Esophagus (tissue), 2 donors: ENCODE data around the gene RABGGTA. TPM values are rescaled to one million over a fixed set of nuclear protein-coding genes. Genes with fewer than 3 reads are reported as not detected.
"Not testable (repeated sequence)": the region's sequence is repeated elsewhere in the genome, so short reads cannot be mapped to it uniquely, and the experiment has no call there.

Source experiments
- H3K27ac ChIP-seq, 2 donors: one replicate each; pipeline ENCODE4 v1.5.1; 2013; ENCODE audit warnings: low read depth in 2 of 2, mild to moderate bottlenecking in 2 of 2, inconsistent platforms in 1 of 2, low read length in 1 of 2, moderate library complexity in 1 of 2
- H3K27me3 ChIP-seq, 2 donors: one replicate each; pipeline ENCODE4 v1.6.1; 2013; ENCODE audit warnings: low read length in 2 of 2, control low read depth in 1 of 2, mild to moderate bottlenecking in 1 of 2; ENCODE audit not compliant: insufficient read depth in 2 of 2, control insufficient read depth in 1 of 2
- H3K36me3 ChIP-seq, 2 donors: one replicate each; pipeline ENCODE4 v1.6.1; 2013; ENCODE audit warnings: low read length in 1 of 2; ENCODE audit not compliant: control insufficient read depth in 2 of 2, insufficient read depth in 2 of 2
- H3K4me1 ChIP-seq, 2 donors: one replicate each; pipeline ENCODE4 v1.6.1; 2013; ENCODE audit warnings: low read length in 1 of 2; ENCODE audit not compliant: control insufficient read depth in 2 of 2, insufficient read depth in 2 of 2
- H3K4me3 ChIP-seq, 2 donors: one replicate each; pipeline ENCODE4 v1.5.1; 2013; ENCODE audit warnings: low read length in 2 of 2, mild to moderate bottlenecking in 2 of 2, low read depth in 1 of 2, moderate library complexity in 1 of 2
- H3K9me3 ChIP-seq, 2 donors: one replicate each; pipeline ENCODE4 v1.6.1; 2013; ENCODE audit warnings: mild to moderate bottlenecking in 2 of 2, low read depth in 1 of 2, low read length in 1 of 2, moderate library complexity in 1 of 2; ENCODE audit not compliant: control insufficient read depth in 2 of 2, insufficient read depth in 1 of 2
- WGBS, 2 donors: extraction: QIAGEN DNeasy Blood & Tissue Kit; methylation state at CpG; one replicate each; pipeline ENCODE4 v1.1.7; 2013; 5-methylcytosine and 5-hydroxymethylcytosine counted together
- polyA plus RNA-seq, 2 donors: library from polyadenylated mRNA; stranded (reverse); fragments of 200-250 nt; gene quantifications; one replicate each; pipeline ENCODE4 v1.2.3, GENCODE V29; 2013
- donor health status: healthy with polysubstance abuse.
- donor health status: Bipolar disorder and iron deficiency.

The RABGGTA gene
- polyA plus RNA-seq, 2 donors: 117 to 135 TPM

DNA sequence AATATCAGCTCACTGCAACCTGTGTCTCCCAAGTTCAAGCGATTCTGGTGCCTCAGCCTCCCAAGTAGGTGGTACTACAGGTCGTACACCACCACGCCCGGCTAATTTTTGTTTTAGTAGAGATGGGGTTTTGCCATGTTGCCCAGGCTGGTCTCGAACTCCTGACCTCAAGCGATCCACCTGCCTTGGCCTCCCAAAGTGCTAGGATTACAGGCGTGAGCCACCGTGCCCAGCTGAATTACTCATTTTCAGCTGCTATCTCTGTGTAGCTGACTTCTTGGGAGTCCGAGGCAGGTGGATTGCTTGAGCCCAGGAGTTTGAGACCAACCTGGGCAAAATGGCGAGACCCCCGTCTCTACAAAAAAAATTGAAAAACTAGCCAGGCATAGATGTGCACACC, 26.0 kb downstream of the RABGGTA start:
- H3K4me1 ChIP-seq, H3K9me3 ChIP-seq, H3K27ac ChIP-seq, H3K27me3 ChIP-seq, H3K4me3 ChIP-seq: not testable (repeated sequence)
- H3K36me3 ChIP-seq: peaks cover 7 to 11% of the 10 kb centered on the region in 2 donors
- WGBS, 2 donors: 90 to 93% methylated on average over 11 of the region's 11 CpGs

DNA sequence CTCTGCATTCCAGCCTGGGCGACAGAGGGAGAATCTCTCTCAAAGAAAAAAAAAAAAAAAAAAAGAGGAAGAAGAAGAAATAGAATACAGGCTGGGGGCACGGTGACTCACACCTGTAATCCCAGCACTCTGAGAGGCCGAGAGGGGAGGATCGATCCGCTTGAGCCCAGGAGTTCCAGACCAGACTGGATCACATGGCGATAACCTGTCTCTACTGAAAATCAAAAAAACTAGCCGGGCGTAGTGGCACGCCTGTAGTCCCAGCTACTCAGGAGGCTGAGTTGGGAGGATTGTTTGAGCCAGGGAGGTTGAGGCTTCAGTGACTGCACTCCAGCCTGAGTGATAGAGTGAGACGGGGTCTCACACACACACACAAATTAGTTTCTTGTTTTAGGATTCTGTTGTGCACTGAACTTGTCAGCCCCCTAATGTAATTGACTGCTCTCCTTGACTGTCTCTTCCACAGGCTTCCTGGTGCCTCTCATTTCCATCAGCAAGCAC, 28.0 kb downstream of the RABGGTA start:
- Histone ChIP-seq H3K27me3 (no peaks in the 10 kb centered on the region), H3K9me3 (no peaks in the 10 kb centered on the region), H3K4me3 (peak overlapping the region; percentile 69 to 76), H3K36me3 (peaks cover 11 to 18% of the 10 kb centered on the region in 2 donors), H3K27ac (peak overlapping the region; percentile 99 to 100), H3K4me1 (peaks cover 2 to 12% of the 10 kb centered on the region in 2 donors)
- 41 to 50% methylated on average over 10 of the region's 10 CpGs for WGBS, 2 donors

DNA sequence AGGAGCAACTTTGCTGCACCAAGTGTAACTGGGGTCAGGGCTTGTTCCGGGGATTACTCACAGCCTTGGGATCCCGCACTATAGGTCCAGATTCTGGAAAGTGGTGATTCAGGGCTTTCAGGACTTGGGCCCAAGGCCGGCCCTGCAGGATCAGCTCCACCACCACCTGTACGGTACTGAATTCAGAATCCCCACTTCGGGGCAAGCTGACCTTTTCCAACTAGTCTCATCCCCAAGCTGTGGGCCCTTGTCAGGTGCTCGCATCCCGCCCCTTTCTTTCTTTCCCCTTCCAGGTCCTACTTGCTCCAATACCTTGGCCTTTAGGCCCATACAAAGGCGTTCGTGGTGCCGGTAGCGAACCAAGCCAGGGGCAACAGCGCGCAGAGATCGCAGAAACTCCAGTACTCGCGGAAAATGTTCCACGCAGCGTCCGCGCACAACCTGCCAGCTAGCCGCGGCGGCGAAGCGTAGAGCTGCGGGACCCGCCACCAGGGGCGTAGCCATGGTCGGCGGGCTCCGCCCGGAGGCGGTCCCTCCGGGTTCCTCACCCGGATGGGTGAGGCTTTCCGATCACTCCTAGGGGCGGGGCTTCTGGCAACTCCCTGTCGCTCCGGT, 29.5 kb downstream of the RABGGTA start:
- Histone ChIP-seq H3K9me3 (no peaks in the 10 kb centered on the region), H3K36me3 (peaks cover 19 to 29% of the 10 kb centered on the region in 2 donors), H3K27ac (peak overlapping the region; percentile 99 to 100), H3K4me3 (peak overlapping the region; percentile 69 to 76), H3K27me3 (no peaks in the 10 kb centered on the region), H3K4me1 (peaks cover 2 to 12% of the 10 kb centered on the region in 2 donors)
- WGBS, 2 donors: 1 to 2% methylated on average over 39 of the region's 39 CpGs

DNA sequence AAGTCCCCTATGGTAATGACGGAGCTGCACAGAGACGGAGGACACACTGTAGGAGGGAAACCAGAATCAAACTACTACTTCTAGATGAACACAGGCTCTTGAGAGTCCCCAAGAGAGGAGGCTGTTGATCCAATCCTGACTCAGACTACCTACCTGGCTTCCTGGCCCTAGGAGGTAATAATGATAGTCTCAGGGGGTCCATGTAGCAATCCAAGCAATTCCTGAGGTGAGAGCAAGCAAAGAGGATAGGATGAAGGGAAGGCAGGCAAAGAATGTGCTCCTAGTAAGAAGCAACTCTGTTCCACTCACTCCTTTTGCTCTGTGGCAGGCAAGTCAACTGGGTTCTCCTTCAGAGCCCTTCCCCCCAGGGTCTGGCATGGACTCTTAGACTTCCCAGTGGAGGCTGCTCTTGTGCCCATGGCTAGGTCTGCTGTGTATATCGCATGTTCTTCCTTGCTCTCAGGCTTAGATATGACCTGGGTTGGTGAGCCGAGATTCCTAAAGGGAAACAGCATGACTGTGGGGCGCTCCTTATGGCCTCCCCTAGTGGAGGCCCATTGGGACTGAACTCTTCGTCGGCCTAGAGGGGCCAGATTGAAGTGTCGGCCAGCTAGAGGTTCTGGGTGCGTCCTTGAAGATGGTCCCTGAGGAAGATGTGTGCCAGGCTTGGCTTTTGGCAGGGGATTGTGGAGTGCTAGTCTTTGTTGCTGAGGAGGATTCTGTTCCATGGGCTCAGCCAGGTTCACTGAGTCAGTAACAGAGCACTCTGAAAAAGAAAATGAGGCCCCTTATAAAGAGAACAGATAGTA, 31.1 kb downstream of the RABGGTA start:
- 86 to 92% methylated on average over 9 of the region's 9 CpGs for WGBS, 2 donors
- Histone ChIP-seq H3K9me3 (no peaks in the 10 kb centered on the region), H3K4me3 (no peak overlapping the region), H3K27ac (peak overlapping the region; percentile 20 to 76), H3K4me1 (peaks cover 2 to 13% of the 10 kb centered on the region in 2 donors), H3K27me3 (no peaks in the 10 kb centered on the region), H3K36me3 (peaks cover 25 to 40% of the 10 kb centered on the region in 2 donors)

- Histone ChIP-seq H3K9me3 (no peaks in the 10 kb centered on the region), H3K27me3 (no peaks in the 10 kb centered on the region), H3K27ac (peak overlapping the region in 1 of 2 donors; percentile 68), H3K4me3 (no peak overlapping the region), H3K36me3 (peaks cover 25 to 40% of the 10 kb centered on the region in 2 donors), H3K4me1 (peaks cover 2 to 13% of the 10 kb centered on the region in 2 donors)
- 88 to 95% methylated on average over 5 of the region's 5 CpGs for WGBS, 2 donors
Observed at GRCh38 chr14:24238527-24239037, 32.8 kb downstream of the RABGGTA start.

DNA sequence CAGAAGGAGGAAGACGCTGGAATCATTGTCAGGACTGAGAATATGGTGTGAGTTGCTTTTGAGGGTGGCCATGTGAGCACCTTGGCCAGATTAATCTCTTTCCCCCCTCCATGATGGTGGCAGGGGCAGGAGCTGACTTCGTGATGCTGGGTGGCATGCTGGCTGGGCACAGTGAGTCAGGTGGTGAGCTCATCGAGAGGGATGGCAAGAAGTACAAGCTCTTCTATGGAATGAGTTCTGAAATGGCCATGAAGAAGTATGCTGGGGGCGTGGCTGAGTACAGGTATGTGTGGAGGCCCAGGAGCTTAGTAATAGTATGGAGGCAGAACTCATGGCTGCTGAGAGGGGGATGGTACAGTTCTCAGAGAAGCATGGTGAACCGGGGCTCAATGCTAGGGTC, 33.3 kb downstream of the RABGGTA start:
- H3K36me3 ChIP-seq: peaks cover 25 to 40% of the 10 kb centered on the region in 2 donors
- peaks cover 2 to 13% of the 10 kb centered on the region in 2 donors for H3K4me1 ChIP-seq
- WGBS, 2 donors: 74 to 78% methylated on average over 5 of the region's 5 CpGs
- no peak overlapping the region for H3K4me3 ChIP-seq
- H3K27me3 ChIP-seq: no peaks in the 10 kb centered on the region
- peak overlapping the region in 1 of 2 donors; percentile 68 for H3K27ac ChIP-seq
- no peaks in the 10 kb centered on the region for H3K9me3 ChIP-seq

- Histone ChIP-seq H3K27me3 (no peaks in the 10 kb centered on the region), H3K4me1 (peaks cover 2 to 13% of the 10 kb centered on the region in 2 donors), H3K9me3 (no peaks in the 10 kb centered on the region), H3K36me3 (peaks cover 25 to 40% of the 10 kb centered on the region in 2 donors), H3K27ac (peak overlapping the region in 1 of 2 donors; percentile 68), H3K4me3 (no peak overlapping the region)
- WGBS, 2 donors: 89 to 90% methylated on average over 2 of the region's 2 CpGs
Observed at GRCh38 chr14:24237463-24237955, 33.9 kb downstream of the RABGGTA start.

- H3K4me3 ChIP-seq: no peak overlapping the region
- peaks cover 25 to 40% of the 10 kb centered on the region in 2 donors for H3K36me3 ChIP-seq
- peak overlapping the region in 1 of 2 donors; percentile 60 for H3K27ac ChIP-seq
- H3K9me3 ChIP-seq: no peaks in the 10 kb centered on the region
- 93% methylated on average over 6 of the region's 6 CpGs for WGBS, 2 donors
- no peaks in the 10 kb centered on the region for H3K27me3 ChIP-seq
- peaks cover 2 to 13% of the 10 kb centered on the region in 2 donors for H3K4me1 ChIP-seq
Observed at GRCh38 chr14:24236689-24237462, 34.5 kb downstream of the RABGGTA start.
